GM18907 (cell line): ENCODE measurements around the gene COBL.

Experiments used
- ATAC-seq: cut with Tn5 transposase; IDR thresholded peaks from one replicate; pipeline ENCODE4 v1.9.1; 2021; ENCODE audit warnings: mild to moderate bottlenecking, moderate library complexity; ENCODE audit not compliant: unreplicated experiment

Gene COBL

GRCh38 chr7:51029701-51030191 is 286.9 kb downstream of the COBL start:
- no peak for ATAC-seq

DNA sequence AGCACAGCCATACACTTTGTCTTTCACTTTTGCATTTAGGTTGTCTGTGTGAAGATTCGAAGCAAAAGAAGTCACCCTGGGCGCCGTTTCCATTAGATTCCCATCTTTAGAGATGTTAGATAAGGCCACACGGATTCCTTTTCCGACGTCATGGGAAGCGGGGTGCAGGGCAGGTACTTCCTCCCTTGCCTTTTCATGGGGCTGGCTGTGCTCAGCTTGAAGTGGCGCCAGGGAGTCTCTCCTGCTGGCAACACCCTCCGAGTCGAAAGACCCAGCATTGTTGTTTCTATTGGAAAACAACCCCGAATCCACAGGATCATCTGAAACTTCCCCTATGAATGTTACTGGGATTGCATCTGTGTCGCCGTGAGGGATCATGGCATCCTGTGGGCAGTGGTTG is 287.5 kb downstream of the COBL start:
- ATAC-seq: no peak

DNA sequence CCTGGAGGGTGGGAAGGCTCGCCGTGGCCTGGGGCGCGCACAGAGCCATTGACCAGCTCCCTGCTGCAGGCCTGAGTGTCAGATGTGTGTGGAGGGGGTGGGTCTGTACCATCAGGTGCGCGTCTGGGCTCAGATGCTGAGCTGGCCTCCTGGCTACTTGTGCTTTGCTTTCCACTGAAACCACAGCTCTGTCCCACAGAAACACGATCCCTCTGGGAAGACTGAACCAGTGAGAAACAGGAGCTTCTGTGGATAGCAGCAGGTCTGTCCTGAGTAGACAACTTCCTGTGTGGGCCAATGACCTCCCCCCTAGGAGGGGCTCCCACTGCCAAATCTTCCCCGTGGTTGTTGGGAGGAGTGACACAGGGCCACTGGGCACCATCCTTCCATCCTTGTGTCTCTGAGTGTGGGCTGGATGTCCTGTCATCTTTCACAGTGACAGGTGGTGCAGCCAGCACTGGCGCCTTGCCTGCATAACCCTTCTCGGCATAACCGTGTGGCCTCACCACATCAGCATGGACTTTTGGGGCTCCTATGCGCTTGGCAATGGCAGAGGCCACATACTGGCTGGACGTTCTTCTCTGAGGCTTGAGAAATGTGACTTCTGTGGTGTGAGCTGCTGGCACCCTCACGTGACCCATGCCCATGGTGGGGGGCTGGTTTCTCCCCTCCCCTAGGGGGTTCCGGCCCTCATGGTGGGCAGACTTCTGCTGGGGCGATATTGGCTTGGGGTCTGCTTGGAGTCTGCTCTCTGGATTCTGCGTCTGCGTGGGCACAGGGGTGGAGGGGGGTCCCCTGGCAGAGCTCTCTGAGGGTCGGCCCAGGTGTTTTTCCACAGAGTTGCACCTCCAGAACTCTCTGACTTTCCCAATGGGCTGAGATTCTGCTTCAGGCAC is 288.4 kb downstream of the COBL start:
- ATAC-seq: no peak

- no peak for ATAC-seq
These were observed 289.3 kb downstream of the COBL start for GRCh38 chr7:51027106-51027934.

- ATAC-seq: no peak
These were observed 290.3 kb downstream of the COBL start for GRCh38 chr7:51026341-51026740.

- no peak for ATAC-seq
These were observed 290.9 kb downstream of the COBL start for GRCh38 chr7:51025668-51026067.

DNA sequence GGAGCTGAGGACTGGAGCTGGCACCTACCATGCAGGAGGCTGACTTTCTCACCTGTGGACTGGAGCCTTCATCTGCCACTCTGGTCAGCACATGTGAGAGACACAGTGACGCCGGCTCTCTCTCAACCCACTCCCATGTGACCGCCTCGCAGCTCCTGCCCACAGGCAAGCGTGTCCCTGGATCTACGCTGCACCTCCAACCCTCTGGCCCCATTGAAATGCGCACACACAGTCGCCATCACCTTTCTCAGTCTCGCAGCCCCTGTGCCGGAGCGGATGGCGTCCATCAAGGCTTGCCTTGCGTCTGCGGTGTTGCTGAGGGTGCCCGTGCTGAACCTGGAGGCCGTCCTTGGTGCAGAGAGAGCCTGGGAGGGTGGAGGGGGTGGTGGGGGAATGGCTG is 291.7 kb downstream of the COBL start:
- no peak for ATAC-seq

DNA sequence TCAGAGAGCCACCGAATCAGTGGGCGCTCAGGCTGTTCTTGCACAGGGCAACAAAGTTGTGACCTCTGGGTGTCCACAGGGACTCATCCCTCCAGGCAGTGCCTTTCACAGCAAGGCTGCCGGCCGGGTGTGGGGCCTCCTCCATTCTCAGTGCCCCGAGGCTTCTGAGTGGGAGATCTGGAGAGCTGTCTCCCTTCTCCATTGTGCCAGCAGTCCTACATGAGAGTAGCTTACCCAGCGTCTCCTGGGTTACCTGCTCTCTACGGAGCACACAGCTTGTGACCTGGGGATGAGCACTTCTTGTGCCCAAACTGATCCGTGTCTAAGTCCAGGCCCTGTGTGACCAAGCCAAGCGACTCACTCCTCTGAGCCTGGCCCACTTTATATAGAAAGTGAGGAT is 293.1 kb downstream of the COBL start:
- no peak for ATAC-seq

GRCh38 chr7:51022821-51023220 is 293.8 kb downstream of the COBL start:
- ATAC-seq: no peak

DNA sequence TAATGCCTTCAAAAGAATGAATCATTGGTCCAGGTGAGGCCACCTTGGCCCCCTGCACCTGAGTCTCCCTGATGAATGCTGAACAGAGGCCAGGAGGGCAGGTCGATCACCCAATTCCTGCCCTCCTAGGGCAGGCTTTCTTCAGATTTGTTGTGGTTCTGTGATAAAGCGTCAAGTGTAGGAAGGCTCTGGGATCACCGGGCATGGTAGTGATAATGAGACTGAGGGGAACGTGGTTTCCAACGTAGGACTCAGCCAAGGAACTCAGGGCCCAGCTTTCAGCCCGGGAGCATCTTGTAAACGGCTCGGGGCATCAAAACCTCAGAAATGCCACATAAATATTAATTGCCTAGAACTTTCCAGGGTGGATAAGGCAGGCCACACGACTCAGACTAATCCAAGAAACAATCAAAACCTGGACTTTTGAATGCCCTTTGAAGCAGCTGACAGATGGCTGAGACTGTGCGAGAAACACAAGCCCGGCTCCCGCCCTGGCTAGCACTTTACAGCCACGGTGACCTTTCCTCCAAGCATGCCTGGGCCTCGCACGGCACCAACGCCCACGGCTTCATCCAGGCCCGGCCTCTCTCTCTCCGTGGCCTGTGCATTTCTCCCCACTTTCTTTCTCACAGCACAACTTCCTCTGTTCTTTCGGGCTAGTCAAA is 294.6 kb downstream of the COBL start:
- ATAC-seq: no peak

GRCh38 chr7:51020944-51021343 is 295.7 kb downstream of the COBL start:
- ATAC-seq: no peak

GRCh38 chr7:51019891-51020870 is 296.4 kb downstream of the COBL start:
- ATAC-seq: no peak

DNA sequence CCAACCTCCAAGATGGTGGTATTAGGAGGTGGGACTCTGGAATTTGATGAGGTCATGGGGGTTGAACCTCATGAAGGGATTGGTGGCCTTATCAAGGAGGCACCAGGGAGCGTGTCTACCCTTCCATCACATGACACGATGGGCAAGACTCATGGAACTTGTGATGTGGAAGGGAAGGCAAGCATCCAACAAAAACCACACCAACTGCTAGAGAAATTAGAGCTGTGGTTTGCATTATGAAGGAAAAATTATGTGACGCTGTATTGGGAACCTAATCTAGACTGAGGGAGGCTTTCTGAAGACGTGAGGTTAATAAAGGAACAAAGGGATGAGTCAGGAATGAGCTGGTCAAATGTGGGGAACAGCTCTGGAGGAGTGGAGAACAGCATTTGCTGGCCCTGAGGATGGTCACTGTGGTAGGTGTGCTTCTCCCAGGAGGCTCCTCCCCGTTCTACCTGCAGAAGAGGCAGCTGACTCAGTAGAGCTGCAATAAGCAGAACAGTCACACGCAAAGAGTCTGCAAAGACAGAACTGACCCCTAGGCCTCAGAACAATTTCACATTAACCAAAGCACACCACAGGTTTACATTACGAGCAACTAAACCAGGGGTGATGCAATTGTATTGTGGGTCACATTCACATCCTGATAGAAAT is 297.3 kb downstream of the COBL start:
- ATAC-seq: no peak

DNA sequence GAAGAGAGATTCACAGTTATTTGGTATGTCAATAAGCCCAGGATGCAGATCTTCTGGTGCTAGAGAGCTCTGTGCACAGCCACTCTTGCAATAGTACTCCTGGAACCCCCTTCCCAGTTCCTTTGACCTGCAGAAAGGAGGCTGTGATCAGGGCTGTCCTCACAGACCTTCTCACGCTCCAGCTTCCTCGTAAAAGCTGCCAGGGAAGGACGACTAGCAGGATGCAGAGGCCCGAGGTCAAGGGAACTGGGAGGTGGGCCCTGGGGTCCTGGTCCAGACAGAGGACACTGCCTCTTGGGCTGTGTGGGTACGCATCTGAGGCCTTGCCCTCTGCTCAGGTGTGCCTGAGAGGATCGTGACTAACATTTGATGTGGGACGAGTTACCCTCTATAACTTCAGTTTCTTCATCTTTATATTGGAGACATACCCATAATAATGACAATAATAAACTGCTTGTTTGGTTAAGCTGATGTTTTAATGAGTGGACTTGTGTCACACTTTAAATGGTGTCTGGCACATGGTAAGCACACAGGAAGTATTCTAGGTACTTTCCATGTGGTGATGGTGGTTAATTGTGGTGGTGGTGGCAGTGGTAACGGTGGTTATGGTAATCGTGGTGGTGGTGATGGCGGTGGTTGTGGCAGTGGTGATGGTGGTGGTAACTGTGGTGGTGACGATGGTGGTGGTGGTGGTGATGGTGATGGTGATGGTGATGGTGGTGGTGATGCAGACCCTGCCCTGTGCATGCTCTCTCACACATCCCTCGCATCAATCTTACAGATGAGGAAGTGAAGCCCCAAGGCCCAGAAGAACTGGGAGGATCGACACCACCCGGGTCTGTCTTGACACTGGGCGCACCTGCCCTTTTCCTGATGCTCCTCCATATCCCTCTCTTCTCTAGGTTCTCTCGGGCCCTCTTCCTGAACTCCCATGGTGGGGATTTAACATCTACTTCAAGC is 298.8 kb downstream of the COBL start:
- ATAC-seq: no peak

- no peak for ATAC-seq
These were observed 300.1 kb downstream of the COBL start for GRCh38 chr7:51016546-51016945.

- ATAC-seq: no peak
These were observed 301.0 kb downstream of the COBL start for GRCh38 chr7:51015581-51015980.

GRCh38 chr7:51014811-51015210 is 301.8 kb downstream of the COBL start:
- no peak for ATAC-seq

- ATAC-seq: no peak
These were observed 302.6 kb downstream of the COBL start for GRCh38 chr7:51013861-51014511.
